ENCODE data around the gene ABCB11.
"Not testable (repeated sequence)": the region's sequence is repeated elsewhere in the genome, so short reads cannot be mapped to it uniquely, and the experiment has no call there.

ABCB11 gene

DNA sequence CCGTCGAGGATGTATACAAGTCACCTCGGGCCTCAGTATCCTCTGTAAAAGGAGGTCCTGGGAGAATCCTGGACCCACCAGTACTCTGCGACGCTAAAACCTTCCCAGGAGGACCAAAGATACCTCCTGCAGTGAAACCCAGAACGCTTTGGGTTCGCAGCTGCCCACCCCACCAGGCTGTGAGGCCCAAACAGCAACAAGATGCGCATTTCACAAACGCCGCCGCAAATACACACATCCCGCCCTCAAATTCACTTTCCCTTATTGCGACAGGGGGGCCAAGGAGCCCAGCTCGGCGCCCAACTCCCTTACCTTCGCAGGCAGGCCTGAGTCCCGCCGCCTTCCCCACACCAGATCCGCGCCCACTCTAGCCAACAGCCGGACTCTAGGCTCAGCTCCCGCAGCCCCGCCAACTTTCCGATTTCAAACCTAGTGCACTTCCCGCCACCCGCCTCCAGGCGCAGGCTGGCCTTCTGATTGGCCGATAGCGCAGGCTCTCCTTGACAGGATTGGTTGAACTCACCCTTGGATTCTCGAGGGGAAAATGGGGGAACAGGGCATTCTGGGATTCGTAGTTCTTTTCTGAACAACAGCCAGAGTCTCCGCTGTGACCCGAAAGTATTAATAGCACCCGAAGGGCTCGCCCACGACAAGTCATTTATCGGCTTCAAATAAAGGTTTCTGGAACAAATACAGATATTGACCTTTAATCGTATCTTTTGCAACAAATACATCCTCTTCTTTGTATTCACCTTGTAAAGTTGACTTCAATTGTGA, 140.9 kb downstream of the ABCB11 start, which contains the start of gene SPC25:
SPC25 (minus strand) TSS at position 425 of the 777 bp plus-strand sequence. CDS start 911 bp downstream, outside the sequence.
- Histone ChIP-seq H2BK12ac (ENCODE audit: low read length) (no peak within 1 kb of the TSS), H3K27me3 (ENCODE audit: insufficient read depth, low read length) (no peaks in the 10 kb centered on the region), H3K79me1 (ENCODE audit: low read length) (no peaks in the 10 kb centered on the region), H2AK5ac (ENCODE audit: low read length) (no peak within 1 kb of the TSS), H3K4me1 (ENCODE audit: control insufficient read depth in 1 of 2, insufficient read depth in 2 of 2, low read length in 2 of 2) (peaks cover 0 to 5% of the 10 kb centered on the region in 2 experiments), H3K23ac (ENCODE audit: low read length) (no peak within 1 kb of the TSS), H2BK5ac (ENCODE audit: low read depth, low read length, poor library complexity) (no peak within 1 kb of the TSS), H3K27ac (ENCODE audit: low read depth, low read length) (no peak within 1 kb of the TSS), H3K9ac (ENCODE audit: low read length) (peak within 1 kb of the TSS; percentile 77), H2BK120ac (ENCODE audit: insufficient read depth, low read length, poor library complexity) (no peak within 1 kb of the TSS), H3K4me3 (ENCODE audit: low read depth, low read length) (peak within 1 kb of the TSS; percentile 92), H3K36me3 (ENCODE audit: control insufficient read depth in 1 of 2, insufficient read depth in 2 of 2, low read length in 2 of 2) (peaks cover 3 to 5% of the 10 kb centered on the region in 2 experiments), H4K8ac (ENCODE audit: low read depth, low read length) (peak within 1 kb of the TSS; percentile 62), H2AFZ (ENCODE audit: insufficient read depth, low read length, poor library complexity) (peak within 1 kb of the TSS; percentile 97), H4K12ac (ENCODE audit: low read depth, low read length) (peak within 1 kb of the TSS; percentile 0), H3K4me2 (ENCODE audit: low read length) (peak within 1 kb of the TSS; percentile 90), H4K91ac (ENCODE audit: low read depth, low read length) (no peak within 1 kb of the TSS), H3K79me2 (ENCODE audit: control insufficient read depth, insufficient read depth, low read length, poor library complexity) (peaks cover 2% of the 10 kb centered on the region), H3K9me3 (ENCODE audit: insufficient read depth, low read depth, low read length) (peaks cover 4% of the 10 kb centered on the region), H3K14ac (ENCODE audit: low read length) (peak within 1 kb of the TSS; percentile 71), H3K4ac (ENCODE audit: low read depth, low read length) (peak within 1 kb of the TSS; percentile 44), H3K18ac (ENCODE audit: low read length) (peak within 1 kb of the TSS; percentile 14)
- peak; percentile 77 to 91 for DNase-seq
- no CpG with 5 or more reads among the region's 38 CpGs for WGBS (ENCODE audit: extremely low coverage, insufficient coverage, insufficient read length)

DNA sequence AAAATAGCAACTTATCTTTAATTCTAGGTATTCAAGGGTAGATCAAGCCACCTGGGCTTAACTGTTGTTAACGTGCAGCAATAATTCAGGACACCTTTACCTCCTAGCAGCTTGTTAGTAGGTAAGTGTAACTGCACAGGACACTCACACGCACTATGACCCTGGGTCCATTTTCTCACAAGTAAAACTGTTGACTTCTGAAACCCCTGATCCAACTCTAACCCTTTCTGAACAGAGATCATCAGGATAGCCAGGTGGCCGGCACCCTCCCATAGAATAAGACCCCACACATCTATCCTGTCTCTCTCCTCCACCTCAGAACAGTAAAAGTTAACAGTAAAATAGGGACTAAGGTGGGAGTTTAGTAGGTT, 141.5 kb downstream of the ABCB11 start:
- Histone ChIP-seq H3K14ac (ENCODE audit: low read length) (no peak overlapping the region), H3K4ac (ENCODE audit: low read depth, low read length) (peak overlapping the region; percentile 44), H3K4me1 (ENCODE audit: control insufficient read depth in 1 of 2, insufficient read depth in 2 of 2, low read length in 2 of 2) (peaks cover 0 to 5% of the 10 kb centered on the region in 2 experiments), H2BK5ac (ENCODE audit: low read depth, low read length, poor library complexity) (no peak overlapping the region), H4K91ac (ENCODE audit: low read depth, low read length) (no peak overlapping the region), H3K79me2 (ENCODE audit: control insufficient read depth, insufficient read depth, low read length, poor library complexity) (peaks cover 2% of the 10 kb centered on the region), H3K9ac (ENCODE audit: low read length) (peak overlapping the region; percentile 77), H2AFZ (ENCODE audit: insufficient read depth, low read length, poor library complexity) (peak overlapping the region; percentile 97), H4K12ac (ENCODE audit: low read depth, low read length) (no peak overlapping the region), H3K27me3 (ENCODE audit: insufficient read depth, low read length) (no peaks in the 10 kb centered on the region), H3K27ac (ENCODE audit: low read depth, low read length) (no peak overlapping the region), H2BK12ac (ENCODE audit: low read length) (no peak overlapping the region), H3K23ac (ENCODE audit: low read length) (no peak overlapping the region), H2BK120ac (ENCODE audit: insufficient read depth, low read length, poor library complexity) (no peak overlapping the region), H2AK5ac (ENCODE audit: low read length) (no peak overlapping the region), H3K4me2 (ENCODE audit: low read length) (peak overlapping the region; percentile 90), H3K18ac (ENCODE audit: low read length) (no peak overlapping the region), H3K79me1 (ENCODE audit: low read length) (no peaks in the 10 kb centered on the region), H3K36me3 (ENCODE audit: control insufficient read depth in 1 of 2, insufficient read depth in 2 of 2, low read length in 2 of 2) (peaks cover 3 to 5% of the 10 kb centered on the region in 2 experiments), H3K4me3 (ENCODE audit: low read depth, low read length) (peak overlapping the region; percentile 92), H4K8ac (ENCODE audit: low read depth, low read length) (peak overlapping the region; percentile 62), H3K9me3 (ENCODE audit: insufficient read depth, low read depth, low read length) (peaks cover 4% of the 10 kb centered on the region)
- WGBS (ENCODE audit: extremely low coverage, insufficient coverage, insufficient read length): no CpG with 5 or more reads among the region's 3 CpGs
- no peak for DNase-seq

DNA sequence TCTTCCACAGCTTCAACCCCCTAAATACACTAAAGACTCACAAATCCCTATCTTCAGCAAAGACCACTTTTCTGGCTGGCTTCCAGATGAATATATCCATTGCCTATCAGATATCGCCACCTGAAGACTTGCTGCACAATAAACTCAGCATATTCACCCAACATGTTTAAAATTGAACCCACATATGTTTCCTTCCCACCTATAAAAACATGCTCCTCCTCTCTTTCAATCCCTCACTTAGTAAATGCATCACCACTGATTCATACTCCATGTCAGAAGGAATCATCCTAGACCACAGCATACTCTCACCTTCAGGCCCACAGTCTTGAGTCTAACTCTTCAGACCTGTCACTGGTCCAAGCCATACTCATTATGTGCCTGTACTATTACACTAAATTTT, 146.1 kb downstream of the ABCB11 start:
- Histone ChIP-seq H4K91ac (ENCODE audit: low read depth, low read length) (no peak overlapping the region), H3K79me2 (ENCODE audit: control insufficient read depth, insufficient read depth, low read length, poor library complexity) (peaks cover under 1% of the 10 kb centered on the region)
- no CpG with 5 or more reads among the region's 1 CpG for WGBS (ENCODE audit: extremely low coverage, insufficient coverage, insufficient read length)

DNA sequence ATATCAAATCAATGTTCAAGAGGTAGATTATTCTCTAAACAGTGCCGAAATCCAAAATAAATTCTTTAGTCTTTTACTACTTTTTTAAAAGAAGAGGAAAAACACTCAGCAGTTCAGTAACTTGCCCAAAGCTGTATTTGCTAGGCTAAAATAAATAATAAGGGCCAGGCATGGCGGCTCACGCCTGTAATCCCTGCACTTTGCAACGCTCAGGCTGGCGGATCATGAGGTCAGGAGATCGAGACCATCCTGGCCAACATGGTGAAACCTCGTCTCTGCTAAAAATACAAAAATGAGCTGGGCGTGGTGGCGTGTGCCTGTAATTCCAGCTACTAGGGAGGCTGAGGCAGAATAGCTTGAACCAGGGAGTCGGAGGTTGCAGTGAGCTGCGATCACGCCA, 149.0 kb downstream of the ABCB11 start:
- not testable (repeated sequence) for H2BK5ac ChIP-seq (ENCODE audit: low read depth, low read length, poor library complexity); H3K9me3 ChIP-seq (ENCODE audit: insufficient read depth, low read depth, low read length); H2AFZ ChIP-seq (ENCODE audit: insufficient read depth, low read length, poor library complexity); H3K27me3 ChIP-seq (ENCODE audit: insufficient read depth, low read length); H3K27ac ChIP-seq (ENCODE audit: low read depth, low read length); H2BK120ac ChIP-seq (ENCODE audit: insufficient read depth, low read length, poor library complexity); H3K4me2 ChIP-seq (ENCODE audit: low read length); H3K23ac ChIP-seq (ENCODE audit: low read length); H3K4me1 ChIP-seq (ENCODE audit: control insufficient read depth in 1 of 2, insufficient read depth in 2 of 2, low read length in 2 of 2); H3K79me2 ChIP-seq (ENCODE audit: control insufficient read depth, insufficient read depth, low read length, poor library complexity); H4K12ac ChIP-seq (ENCODE audit: low read depth, low read length); H3K36me3 ChIP-seq (ENCODE audit: control insufficient read depth in 1 of 2, insufficient read depth in 2 of 2, low read length in 2 of 2); H2BK12ac ChIP-seq (ENCODE audit: low read length); H3K79me1 ChIP-seq (ENCODE audit: low read length); H3K4me3 ChIP-seq (ENCODE audit: low read depth, low read length); H3K9ac ChIP-seq (ENCODE audit: low read length); H3K18ac ChIP-seq (ENCODE audit: low read length); H4K8ac ChIP-seq (ENCODE audit: low read depth, low read length); H4K91ac ChIP-seq (ENCODE audit: low read depth, low read length); DNase-seq; H3K14ac ChIP-seq (ENCODE audit: low read length); H3K4ac ChIP-seq (ENCODE audit: low read depth, low read length); H2AK5ac ChIP-seq (ENCODE audit: low read length)
- no CpG with 5 or more reads among the region's 12 CpGs for WGBS (ENCODE audit: extremely low coverage, insufficient coverage, insufficient read length)

More for the DNA sequence above, 146.1 kb downstream of the ABCB11 start:
- no peak for DNase-seq
- Histone ChIP-seq H2AK5ac (ENCODE audit: low read length) (no peak overlapping the region), H3K27me3 (ENCODE audit: insufficient read depth, low read length) (no peaks in the 10 kb centered on the region), H2BK5ac (ENCODE audit: low read depth, low read length, poor library complexity) (no peak overlapping the region), H2AFZ (ENCODE audit: insufficient read depth, low read length, poor library complexity) (no peak overlapping the region), H3K4ac (ENCODE audit: low read depth, low read length) (no peak overlapping the region), H3K9ac (ENCODE audit: low read length) (no peak overlapping the region), H2BK120ac (ENCODE audit: insufficient read depth, low read length, poor library complexity) (no peak overlapping the region), H3K36me3 (ENCODE audit: control insufficient read depth in 1 of 2, insufficient read depth in 2 of 2, low read length in 2 of 2) (peaks cover 3 to 8% of the 10 kb centered on the region in 2 experiments), H4K12ac (ENCODE audit: low read depth, low read length) (no peak overlapping the region), H3K79me1 (ENCODE audit: low read length) (no peaks in the 10 kb centered on the region), H4K8ac (ENCODE audit: low read depth, low read length) (no peak overlapping the region), H3K14ac (ENCODE audit: low read length) (no peak overlapping the region), H3K4me3 (ENCODE audit: low read depth, low read length) (no peak overlapping the region), H3K4me1 (ENCODE audit: control insufficient read depth in 1 of 2, insufficient read depth in 2 of 2, low read length in 2 of 2) (peaks cover 0 to 5% of the 10 kb centered on the region in 2 experiments), H3K23ac (ENCODE audit: low read length) (no peak overlapping the region), H2BK12ac (ENCODE audit: low read length) (no peak overlapping the region), H3K18ac (ENCODE audit: low read length) (no peak overlapping the region), H3K9me3 (ENCODE audit: insufficient read depth, low read depth, low read length) (peaks cover 4% of the 10 kb centered on the region), H3K27ac (ENCODE audit: low read depth, low read length) (no peak overlapping the region), H3K4me2 (ENCODE audit: low read length) (no peak overlapping the region)
